OCI-LY1 (cell line): ENCODE data around the gene F2R.

Source experiments
- CTCF ChIP-seq: fragments of 200-600 bp; sonication (generic), shearing (Covaris generic); IDR thresholded peaks from 2 replicates; pipeline ENCODE4 v1.5.1; 2017; ENCODE audit warnings: mild to moderate bottlenecking, antibody characterized with exemption, low read length, moderate library complexity, mixed read lengths
- EZH2 ChIP-seq: fragments of 200-600 bp; sonication (generic), shearing (Covaris generic); IDR thresholded peaks from 2 replicates; pipeline ENCODE4 v1.8.0; 2017; ENCODE audit warnings: borderline replicate concordance, mixed run types, mild to moderate bottlenecking, antibody characterized with exemption, low read length, moderate library complexity, mixed read lengths

GRCh38 chr5:76674330-76675066 lies 41.4 kb upstream of the F2R start:
- TF ChIP-seq CTCF (no peak), EZH2 (no peak)
